ENCODE results near the gene CALML6. TPM values are rescaled to one million over a fixed set of nuclear protein-coding genes. Genes with fewer than 3 reads are reported as not detected.

Gene CALML6
- total RNA-seq, 1 donor, result 0.36 TPM

GRCh38 chr1:1965546-1965945 lies 50.5 kb downstream of the CALML6 start:
- Histone ChIP-seq H3K27ac (ENCODE audit: low read depth, low read length) (no peak overlapping the region), H3K79me2 (ENCODE audit: insufficient read depth, low read length) (no peaks in the 10 kb centered on the region), H3K4me3 (ENCODE audit: insufficient read depth, low read length) (no peak overlapping the region), H3K9me3 (ENCODE audit: low read depth, low read length) (no peaks in the 10 kb centered on the region), H3K36me3 (ENCODE audit: insufficient read depth, low read length) (no peaks in the 10 kb centered on the region), H3K4me2 (ENCODE audit: insufficient read depth, low read length) (no peak overlapping the region), H4K20me1 (ENCODE audit: insufficient read depth, low read length) (no peaks in the 10 kb centered on the region), H3K27me3 (ENCODE audit: insufficient read depth, low read length) (peaks cover 16% of the 10 kb centered on the region), H3K4me1 (ENCODE audit: insufficient read depth, low read length) (no peaks in the 10 kb centered on the region), H2AFZ (ENCODE audit: low read length) (no peak overlapping the region)
- TF ChIP-seq CTCF (IDR thresholded peaks at IDR 0.05; ENCODE audit: extremely low read depth, low read depth, low read length), result no peak
- no peak for DNase-seq (ENCODE audit: insufficient read length, low spot score, missing footprints)

GRCh38 chr1:1966071-1966740 lies 51.1 kb downstream of the CALML6 start:
- Histone ChIP-seq H3K9me3 (ENCODE audit: low read depth, low read length) (no peaks in the 10 kb centered on the region), H3K27ac (ENCODE audit: low read depth, low read length) (no peak overlapping the region), H3K36me3 (ENCODE audit: insufficient read depth, low read length) (no peaks in the 10 kb centered on the region), H3K79me2 (ENCODE audit: insufficient read depth, low read length) (no peaks in the 10 kb centered on the region), H2AFZ (ENCODE audit: low read length) (no peak overlapping the region), H4K20me1 (ENCODE audit: insufficient read depth, low read length) (no peaks in the 10 kb centered on the region), H3K4me1 (ENCODE audit: insufficient read depth, low read length) (no peaks in the 10 kb centered on the region), H3K27me3 (ENCODE audit: insufficient read depth, low read length) (peaks cover 10% of the 10 kb centered on the region), H3K4me2 (ENCODE audit: insufficient read depth, low read length) (no peak overlapping the region), H3K4me3 (ENCODE audit: insufficient read depth, low read length) (no peak overlapping the region)
- TF ChIP-seq CTCF (IDR thresholded peaks at IDR 0.05; ENCODE audit: extremely low read depth, low read depth, low read length), result no peak
- DNase-seq (ENCODE audit: insufficient read length, low spot score, missing footprints), result no peak

Other genes with a start within 250 kb of the CALML6 start
- 33.0 and 38.4 TPM in 2 replicates for gene SLC35E2B, start 222.5 kb upstream of the CALML6 start, total RNA-seq
- 19.4 and 22.1 TPM in 2 replicates for gene CDK11A, start 190.9 kb upstream of the CALML6 start, total RNA-seq
- 43.9 and 45.6 TPM in 2 replicates for gene NADK, start 136.8 kb upstream of the CALML6 start, total RNA-seq
- 84.6 and 88.7 TPM in 2 replicates for gene GNB1, start 24.2 kb upstream of the CALML6 start, total RNA-seq
- not detected in 2 replicates for gene TMEM52, start 4.0 kb downstream of the CALML6 start, total RNA-seq
- gene CFAP74, start 88.5 kb downstream of the CALML6 start, total RNA-seq, result not detected in 2 replicates
- gene GABRD, start 104.1 kb downstream of the CALML6 start, total RNA-seq, result not detected in 2 replicates
- gene PRKCZ, start 135.2 kb downstream of the CALML6 start, total RNA-seq, result 0.29 and 0.72 TPM in 2 replicates